Hypothalamus (tissue), 51 donors: ENCODE data around the gene HSD17B1.

ENCODE experiments used
- DNase-seq, 51 donors: peaks; one replicate each; lab custom pipeline; 2025; lab: John Stamatoyannopoulos, UW

Gene HSD17B1

GRCh38 chr17:42564815-42565522 is 12.2 kb downstream of the HSD17B1 start:
- DNase-seq: no peak

GRCh38 chr17:42565523-42566214 is 12.9 kb downstream of the HSD17B1 start:
- no peak for DNase-seq

DNA sequence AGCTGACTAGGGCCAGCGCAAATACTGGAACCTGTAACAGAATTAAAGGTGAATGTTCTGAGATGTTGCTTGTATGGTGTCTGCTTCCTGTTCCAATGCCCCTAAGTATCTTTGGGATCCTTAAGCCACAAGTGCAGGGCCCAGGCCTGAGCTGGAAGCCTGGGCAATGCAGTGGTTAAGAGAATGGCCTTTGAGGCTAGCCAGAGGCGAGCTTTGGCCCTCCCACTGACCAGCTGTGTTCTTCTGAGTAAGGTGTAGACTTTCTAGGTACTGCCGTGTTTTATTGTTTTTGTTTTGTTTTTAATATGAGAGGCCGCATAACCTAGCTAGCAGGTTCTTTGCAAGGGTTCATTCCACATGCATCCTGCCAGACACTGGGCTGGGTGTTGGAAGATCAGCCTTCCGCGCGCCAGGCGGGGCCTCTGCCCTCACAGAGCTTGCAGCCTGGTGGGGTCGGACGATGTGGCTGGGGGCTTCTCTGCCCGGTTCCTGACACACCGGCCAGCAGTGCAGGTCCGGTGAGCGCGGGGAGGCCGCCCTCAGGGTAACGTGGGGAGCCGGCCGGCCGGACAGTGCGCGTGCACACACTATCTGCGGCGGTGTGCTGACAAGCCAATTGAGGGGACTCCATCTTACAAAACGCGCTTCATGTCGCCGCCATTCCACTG is 13.6 kb downstream of the HSD17B1 start:
- peak in 2 of 51 donors; percentile 65 to 73 for DNase-seq

DNA sequence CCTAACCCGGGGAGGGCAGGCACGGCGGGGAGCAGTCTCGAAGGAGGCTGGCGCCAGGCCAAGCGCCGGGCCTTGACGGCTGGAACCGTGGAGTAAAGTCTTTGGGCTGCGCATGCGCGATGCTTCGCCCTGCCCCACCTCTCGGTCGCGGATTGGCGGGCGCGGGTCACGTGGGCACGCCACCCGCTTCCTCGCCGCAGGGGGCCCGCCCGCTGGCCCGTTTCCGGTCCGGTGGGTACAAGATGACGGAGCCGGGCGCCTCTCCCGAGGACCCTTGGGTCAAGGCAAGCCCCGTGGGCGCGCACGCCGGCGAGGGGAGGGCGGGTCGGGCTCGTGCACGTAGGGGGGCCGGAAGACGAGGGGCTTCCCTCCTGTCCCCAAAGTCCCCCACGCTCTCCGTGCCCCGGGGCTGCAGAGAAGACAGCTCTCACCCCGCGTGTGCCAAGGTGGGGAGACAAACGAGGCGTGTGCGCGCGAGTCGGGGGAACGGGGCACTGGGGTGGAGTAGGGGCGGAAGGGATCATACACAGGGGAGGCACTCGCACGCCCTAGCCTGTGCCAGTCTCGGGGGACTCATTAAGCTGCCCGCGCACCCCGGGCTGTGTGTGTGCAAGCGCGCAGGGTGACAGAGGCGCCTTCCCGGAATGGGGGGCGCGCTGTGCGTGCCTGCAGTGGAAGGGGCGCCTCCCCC is 14.3 kb downstream of the HSD17B1 start, which contains the start of gene MLX:
Gene MLX (plus strand): TSS at position 218 of the 691 bp plus-strand sequence. CDS start 25 bp downstream, at position 243.
- DNase-seq: peak; percentile 66 to 97 (median 88)

DNA sequence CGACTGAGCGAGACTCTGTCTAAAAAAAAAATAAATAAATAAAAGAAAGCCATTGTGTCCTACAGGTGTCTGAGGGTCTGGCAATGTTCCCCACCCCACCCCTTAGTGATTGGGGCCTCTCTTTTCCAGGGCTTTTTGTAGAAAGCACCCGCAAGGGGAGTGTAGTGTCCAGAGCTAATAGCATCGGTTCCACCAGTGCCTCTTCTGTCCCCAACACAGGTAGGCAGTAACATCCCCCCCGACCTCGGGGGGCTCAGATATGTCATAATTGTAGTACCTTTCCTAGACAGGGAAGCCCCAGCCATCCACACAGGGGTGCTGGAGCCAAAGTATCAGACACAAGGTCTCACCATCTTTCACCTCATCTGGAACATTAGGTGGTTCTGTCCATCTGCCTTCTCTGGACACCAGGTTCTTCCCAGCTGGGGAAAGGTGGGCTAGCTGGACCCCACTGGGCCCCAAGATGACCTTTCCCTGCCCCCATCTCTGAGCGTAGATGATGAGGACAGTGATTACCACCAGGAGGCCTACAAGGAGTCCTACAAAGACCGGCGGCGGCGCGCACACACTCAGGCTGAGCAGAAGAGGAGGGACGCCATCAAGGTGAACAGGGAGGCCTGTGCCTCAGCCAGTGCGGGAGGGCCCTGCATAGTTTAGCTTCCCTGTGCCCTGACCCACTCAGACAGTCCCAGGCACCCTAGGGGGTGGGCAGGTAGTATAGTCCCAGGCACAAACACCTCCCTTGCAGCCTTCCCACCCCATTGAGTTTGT is 15.8 kb downstream of the HSD17B1 start:
- no peak for DNase-seq

- no peak for DNase-seq
Measured at GRCh38 chr17:42571435-42572225, 18.9 kb downstream of the HSD17B1 start.

DNA sequence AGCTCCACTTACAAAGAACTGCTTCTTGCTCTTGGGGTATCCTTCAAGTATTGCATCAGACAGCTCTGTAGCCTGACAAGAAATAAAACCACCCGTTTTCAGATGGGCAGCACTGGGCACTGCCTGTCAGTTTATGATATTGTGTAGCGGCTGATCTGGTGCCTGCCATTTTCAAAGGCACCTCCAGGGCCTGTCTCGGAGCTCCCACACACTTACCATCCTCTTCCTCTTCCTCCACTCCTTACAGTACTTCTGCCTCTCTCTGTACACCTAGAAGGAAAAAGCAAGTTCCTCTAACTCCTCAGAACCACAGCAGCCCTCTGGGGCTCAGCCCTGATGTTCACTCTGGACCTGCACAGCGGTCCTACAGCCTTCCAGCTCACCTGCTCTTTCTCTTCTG is 20.4 kb downstream of the HSD17B1 start:
- DNase-seq: no peak

GRCh38 chr17:42574463-42574862 is 21.7 kb downstream of the HSD17B1 start:
- no peak for DNase-seq

DNA sequence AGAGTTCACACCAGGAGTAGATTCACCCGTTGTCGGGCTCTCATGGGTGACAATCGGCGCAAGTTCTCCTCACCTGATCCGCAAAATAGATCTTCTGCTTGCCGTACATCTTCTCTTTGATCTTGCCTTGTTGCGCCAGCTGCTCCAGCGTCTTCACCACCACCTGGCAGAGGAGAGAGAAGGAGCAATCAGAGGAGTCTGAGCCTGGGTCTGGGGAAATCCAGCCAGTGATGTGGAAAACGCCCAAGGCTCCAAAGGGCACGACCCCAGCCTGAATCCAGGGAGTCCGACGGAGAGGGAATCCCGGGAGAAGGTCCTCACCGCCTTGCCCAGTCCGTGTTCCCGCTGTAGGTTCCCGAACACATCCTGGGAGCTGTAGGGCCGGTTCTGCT is 24.4 kb downstream of the HSD17B1 start:
- no peak for DNase-seq

GRCh38 chr17:42577532-42578281 is 25.0 kb downstream of the HSD17B1 start, which contains the start of gene PSMC3IP:
PSMC3IP (minus strand) TSS chr17:42577729; CDS start chr17:42577686, 43 bp downstream.
- DNase-seq: peak; percentile 54 to 96 (median 91)

DNA sequence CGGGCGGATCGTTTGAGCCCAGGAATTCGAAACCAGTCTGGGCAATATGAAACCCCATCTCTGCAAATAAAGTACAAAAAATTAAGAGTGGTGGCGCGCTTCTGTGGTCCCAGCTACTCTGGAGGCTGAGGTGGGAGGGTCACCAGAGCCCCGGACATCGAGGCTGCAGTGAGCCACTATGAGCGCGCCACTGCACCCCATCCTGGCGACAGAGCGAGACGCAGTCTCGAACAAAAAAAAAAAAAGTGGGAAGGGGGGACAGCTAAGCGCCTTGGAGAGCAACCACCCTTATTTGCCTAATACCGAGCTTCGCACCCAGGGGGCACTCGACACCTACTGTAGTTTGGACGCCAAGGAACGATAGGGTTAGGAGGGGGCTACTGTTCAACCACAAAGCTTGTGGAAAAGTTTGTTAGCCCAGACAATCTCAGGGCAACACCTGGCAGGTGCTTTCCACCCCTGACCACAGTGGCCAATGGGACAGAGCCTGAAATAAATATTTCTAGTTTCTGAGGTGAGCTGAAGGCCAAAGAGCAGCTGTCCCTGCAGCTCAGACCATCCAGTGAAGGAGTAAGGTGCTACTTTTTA is 25.7 kb downstream of the HSD17B1 start:
- DNase-seq: peak in 38 of 51 donors; percentile 5 to 70 (median 44)

DNA sequence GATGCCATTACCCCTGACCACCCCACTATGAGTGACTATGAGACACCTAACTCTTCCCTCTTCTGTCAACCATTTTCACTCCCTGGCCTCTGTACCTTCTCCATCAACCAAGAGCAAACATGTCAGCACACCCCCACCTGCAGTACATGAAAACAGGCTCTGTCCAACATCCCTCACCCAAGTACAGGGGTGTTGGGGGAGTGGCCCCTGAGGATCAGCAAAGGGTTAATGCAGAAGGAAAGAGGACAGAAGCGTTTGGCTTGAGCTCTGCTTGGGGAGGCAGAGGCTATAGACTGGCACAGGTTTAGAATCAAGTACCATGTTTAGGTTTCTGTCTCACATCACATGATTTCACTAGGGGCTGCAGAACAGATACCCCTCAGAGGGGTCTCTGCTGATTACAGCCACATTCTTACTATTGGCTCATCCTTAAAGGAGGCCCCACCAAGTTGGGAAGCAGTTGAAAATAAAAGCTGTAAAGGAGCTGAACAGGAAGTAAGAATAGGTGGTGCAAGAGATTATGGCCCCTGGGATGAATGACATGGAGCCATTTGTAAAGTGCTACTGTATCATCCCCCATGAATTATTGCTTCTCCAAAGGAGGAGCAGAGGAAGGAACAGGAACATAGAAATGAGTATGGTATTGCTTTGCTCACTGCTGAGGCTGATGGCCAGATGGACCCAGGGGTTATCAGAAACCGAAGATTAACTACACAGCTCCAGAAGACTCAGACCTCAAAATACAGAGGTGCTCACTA is 27.2 kb downstream of the HSD17B1 start:
- no peak for DNase-seq

DNA sequence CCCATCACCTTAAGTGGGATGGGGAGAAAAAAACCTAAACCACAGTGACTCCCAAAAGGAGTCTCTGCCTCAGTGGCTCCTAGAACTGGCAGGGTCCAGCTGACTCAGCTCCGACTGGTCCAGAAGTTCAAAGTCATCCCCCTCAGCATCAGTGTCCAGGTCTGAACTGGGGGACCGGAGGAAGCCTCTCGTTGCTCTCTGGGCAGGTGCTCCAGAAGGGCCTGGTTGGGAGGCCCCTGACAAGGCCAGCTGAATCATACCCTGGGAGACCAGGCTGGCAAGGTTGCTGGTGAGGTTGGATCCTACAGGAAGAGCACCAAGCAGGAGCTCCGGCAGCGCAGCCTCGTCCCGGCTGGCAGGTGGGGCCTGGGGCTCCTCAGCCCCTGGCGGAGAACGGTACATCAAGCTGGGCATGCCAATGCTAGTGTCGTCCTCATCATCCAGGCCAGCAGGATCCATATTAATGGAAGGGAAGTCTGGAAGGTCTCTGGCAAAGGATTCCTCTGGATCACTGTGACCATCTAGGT is 29.1 kb downstream of the HSD17B1 start:
- no peak for DNase-seq

DNA sequence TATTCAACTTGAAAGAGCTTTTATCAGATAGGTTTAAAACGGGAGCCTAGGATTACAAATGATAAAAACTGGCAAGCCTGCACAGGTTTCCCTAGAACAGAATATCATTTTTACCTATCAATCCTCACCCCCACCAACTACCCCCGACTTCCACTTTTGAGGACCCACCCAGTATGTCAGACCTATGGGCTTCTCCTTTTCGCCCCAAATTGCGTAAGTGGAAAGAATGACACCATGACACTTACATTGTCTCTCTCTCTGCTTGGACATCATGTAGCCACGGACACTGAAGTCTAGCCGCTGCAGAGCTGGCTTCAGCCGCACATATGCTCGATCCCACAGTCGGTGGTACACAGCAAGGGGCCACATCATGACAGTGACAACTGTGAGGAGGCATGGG is 32.2 kb downstream of the HSD17B1 start:
- no peak for DNase-seq

DNA sequence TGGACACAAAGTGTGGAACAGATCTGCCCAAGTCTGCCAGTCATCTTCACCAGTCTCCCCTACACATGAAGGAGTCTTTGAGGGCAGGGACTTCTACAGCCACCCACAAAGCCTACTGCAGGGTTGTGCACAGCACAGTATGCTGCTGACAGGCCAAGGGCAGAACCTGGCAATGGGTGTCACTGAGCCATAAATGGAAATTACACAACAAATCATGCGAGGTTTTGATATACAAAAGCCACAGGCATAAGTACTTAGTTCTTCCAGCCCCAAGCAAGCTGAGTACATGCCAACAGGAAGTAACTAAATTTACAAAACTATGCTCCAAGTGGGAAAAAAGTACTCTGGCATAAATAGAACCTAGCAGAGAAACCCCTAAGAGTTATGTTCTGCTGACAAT is 32.6 kb downstream of the HSD17B1 start:
- no peak for DNase-seq

GRCh38 chr17:42586514-42587230 is 33.9 kb downstream of the HSD17B1 start:
- DNase-seq: no peak
